PFSK-1 (cell line): ENCODE results near the gene SMAD3.

Source experiments
- FOXP2 ChIP-seq: optimal IDR thresholded peaks from 2 replicates; pipeline ENCODE3; 2011; ENCODE audit warnings: borderline replicate concordance, control low read depth, inconsistent platforms; ENCODE audit not compliant: insufficient read depth; ENCODE audit errors: extremely low read length, extremely low read depth
- POLR2AphosphoS5 ChIP-seq: IDR thresholded peaks from 2 replicates; pipeline ENCODE4 v1.6.1; 2012; ENCODE audit warnings: low read depth, mild to moderate bottlenecking, control low read depth, low read length, moderate library complexity
- REST ChIP-seq, 2 experiments: IDR thresholded peaks; 2 replicates each; pipeline versions ENCODE4 v1.6.1 to v1.8.0; 2011 to 2012; ENCODE audit warnings: low read depth in 2 of 2, low read length in 2 of 2, control low read depth in 1 of 2, inconsistent platforms in 1 of 2, mild to moderate bottlenecking in 1 of 2, moderate library complexity in 1 of 2; ENCODE audit not compliant: insufficient read depth in 1 of 2
- SIN3A ChIP-seq: IDR thresholded peaks from 2 replicates; pipeline ENCODE4 v1.6.1; 2012; ENCODE audit warnings: mild to moderate bottlenecking, low read length, moderate library complexity, borderline replicate concordance; ENCODE audit not compliant: insufficient read depth
- TAF1 ChIP-seq: IDR thresholded peaks from 2 replicates; pipeline ENCODE4 v1.6.1; 2012; ENCODE audit warnings: low read length, control low read depth, borderline replicate concordance; ENCODE audit not compliant: insufficient read depth

Gene SMAD3

GRCh38 chr15:67166280-67167009, 101.0 kb downstream of the SMAD3 start:
- TF ChIP-seq POLR2AphosphoS5: no peak
- TF ChIP-seq REST (IDR thresholded peaks at IDR 0.05; ENCODE audit: insufficient read depth in 1 of 2, low read depth in 2 of 2, low read length in 2 of 2): no peak
- no peak for TF ChIP-seq FOXP2
- TF ChIP-seq TAF1: no peak
- no peak for TF ChIP-seq SIN3A

DNA sequence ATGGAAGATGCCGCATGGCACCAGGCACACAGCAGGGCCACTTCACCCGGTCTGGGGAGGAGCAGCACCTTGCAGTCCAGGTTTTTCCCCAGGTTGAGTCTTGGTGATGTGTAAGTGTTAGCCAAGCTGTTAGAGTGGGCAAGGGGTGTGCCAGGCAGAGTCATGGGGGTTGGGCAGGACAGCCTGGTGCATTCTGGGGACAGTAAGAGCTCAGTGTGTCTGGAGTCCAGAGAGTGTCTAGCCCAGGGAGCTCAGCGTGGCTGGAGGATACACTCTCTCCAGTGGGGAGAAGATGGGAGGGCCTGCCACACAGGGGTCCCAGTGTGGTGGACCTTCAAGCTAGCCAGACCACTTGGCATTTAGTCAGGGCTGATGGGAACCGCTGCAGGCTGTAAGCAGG, 101.7 kb downstream of the SMAD3 start:
- TF ChIP-seq TAF1 (no peak), POLR2AphosphoS5 (no peak), FOXP2 (no peak), REST (IDR thresholded peaks at IDR 0.05; ENCODE audit: insufficient read depth in 1 of 2, low read depth in 2 of 2, low read length in 2 of 2) (no peak), SIN3A (no peak)

DNA sequence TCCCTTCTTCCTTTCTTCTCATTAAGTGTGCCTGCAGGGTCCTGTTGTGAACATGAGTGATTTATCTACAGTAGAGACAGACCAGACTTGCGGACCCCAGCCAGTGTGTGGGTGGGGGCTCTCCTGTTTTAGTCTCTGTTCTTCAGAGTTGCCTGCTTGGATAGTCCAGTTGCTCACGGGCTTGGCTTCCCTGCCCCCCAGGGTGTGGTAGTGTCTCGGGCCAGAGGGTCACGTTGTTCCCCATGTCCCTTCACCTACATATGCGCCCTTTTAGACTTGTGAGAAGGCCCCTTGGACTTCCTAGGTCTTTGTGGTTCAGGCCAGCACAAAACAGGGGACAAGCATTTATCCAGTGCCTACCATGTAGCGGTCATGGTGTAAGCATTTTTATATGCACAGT, 103.3 kb downstream of the SMAD3 start:
- TF ChIP-seq POLR2AphosphoS5 (no peak), FOXP2 (no peak), REST (IDR thresholded peaks at IDR 0.05; ENCODE audit: insufficient read depth in 1 of 2, low read depth in 2 of 2, low read length in 2 of 2) (no peak), TAF1 (no peak), SIN3A (no peak)

DNA sequence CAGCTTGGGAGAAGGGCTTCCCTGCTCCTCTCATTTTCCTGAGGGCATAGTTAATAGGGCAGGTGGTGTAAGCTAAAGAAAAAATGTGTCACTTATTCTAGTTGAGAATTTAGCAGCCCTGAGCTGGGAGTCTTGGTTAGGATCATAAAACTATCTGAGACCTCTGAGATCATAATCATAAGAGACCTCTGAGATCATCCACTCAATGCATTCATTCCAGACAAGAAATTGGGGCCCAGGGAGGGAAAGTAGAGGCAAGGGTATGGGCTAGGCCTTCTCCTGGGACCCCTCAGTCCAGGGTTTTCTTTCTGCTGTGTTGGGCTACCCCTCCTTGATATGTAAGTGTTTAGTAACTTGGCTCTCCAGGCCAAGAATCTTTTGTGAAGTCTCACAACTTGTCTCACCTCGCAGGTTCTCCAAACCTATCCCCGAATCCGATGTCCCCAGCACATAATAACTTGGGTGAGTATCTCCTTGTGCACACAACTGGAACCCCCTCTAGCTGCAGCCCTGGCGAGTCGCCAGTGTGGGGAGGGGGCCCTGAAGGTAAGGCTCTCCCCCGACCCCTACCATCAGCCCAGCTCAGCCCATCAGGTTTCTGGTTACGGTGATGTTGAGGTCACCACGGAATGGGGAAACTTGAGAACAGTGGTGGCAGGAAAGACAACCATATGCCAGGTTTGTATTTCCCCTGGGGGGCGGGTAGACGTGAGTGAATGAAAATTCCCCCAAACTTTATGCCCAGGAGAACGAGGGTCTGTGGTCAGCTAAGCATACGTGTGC, 104.9 kb downstream of the SMAD3 start:
- TF ChIP-seq POLR2AphosphoS5: no peak
- TF ChIP-seq FOXP2: no peak
- TF ChIP-seq SIN3A: no peak
- TF ChIP-seq TAF1: no peak
- no peak for TF ChIP-seq REST (IDR thresholded peaks at IDR 0.05; ENCODE audit: insufficient read depth in 1 of 2, low read depth in 2 of 2, low read length in 2 of 2)
